GM21619 (cell line): ENCODE results near the gene SLAIN2.
"Not testable (repeated sequence)": the region's sequence is repeated elsewhere in the genome, so short reads cannot be mapped to it uniquely, and the experiment has no call there.

Source experiments
- ATAC-seq: cut with Tn5 transposase; IDR thresholded peaks from one replicate; pipeline ENCODE4 v1.9.1; 2021; ENCODE audit not compliant: unreplicated experiment

SLAIN2 gene

GRCh38 chr4:48340965-48341775, at the start of gene SLAIN2:
Gene SLAIN2, plus strand, starts transcription at chr4:48341529. Its CDS starts 211 bp downstream, at chr4:48341740.
- peak; percentile 87 for ATAC-seq

GRCh38 chr4:48292218-48292790, 49.0 kb upstream of the SLAIN2 start:
- not testable (repeated sequence) for ATAC-seq

GRCh38 chr4:48295116-48295515, 46.2 kb upstream of the SLAIN2 start:
- ATAC-seq: no peak

GRCh38 chr4:48296365-48296764, 45.0 kb upstream of the SLAIN2 start:
- ATAC-seq: peak; percentile 90

- ATAC-seq: no peak
These were observed 44.0 kb upstream of the SLAIN2 start for GRCh38 chr4:48297256-48297846.

GRCh38 chr4:48299560-48299959, 41.8 kb upstream of the SLAIN2 start:
- no peak for ATAC-seq

- ATAC-seq: no peak
These were observed 41.3 kb upstream of the SLAIN2 start for GRCh38 chr4:48300004-48300403.

- no peak for ATAC-seq
These were observed 35.8 kb upstream of the SLAIN2 start for GRCh38 chr4:48305508-48305907.

- peak; percentile 75 for ATAC-seq
These were observed 33.8 kb upstream of the SLAIN2 start for GRCh38 chr4:48307528-48307927.

- no peak for ATAC-seq
These were observed 32.4 kb upstream of the SLAIN2 start for GRCh38 chr4:48308901-48309300.

- no peak for ATAC-seq
These were observed 29.4 kb upstream of the SLAIN2 start for GRCh38 chr4:48311896-48312295.

GRCh38 chr4:48314746-48315145, 26.6 kb upstream of the SLAIN2 start:
- not testable (repeated sequence) for ATAC-seq

- ATAC-seq: peak; percentile 77
These were observed 25.4 kb upstream of the SLAIN2 start for GRCh38 chr4:48315728-48316630.

- ATAC-seq: no peak
These were observed 20.0 kb upstream of the SLAIN2 start for GRCh38 chr4:48321312-48321711.

- ATAC-seq: no peak
These were observed 19.3 kb upstream of the SLAIN2 start for GRCh38 chr4:48322063-48322462.

GRCh38 chr4:48324281-48324680, 17.0 kb upstream of the SLAIN2 start:
- no peak for ATAC-seq

GRCh38 chr4:48329193-48329592, 12.1 kb upstream of the SLAIN2 start:
- ATAC-seq: no peak

- no peak for ATAC-seq
These were observed 11.4 kb upstream of the SLAIN2 start for GRCh38 chr4:48329976-48330375.

GRCh38 chr4:48331577-48332330, 9.6 kb upstream of the SLAIN2 start:
- ATAC-seq: no peak

- no peak for ATAC-seq
These were observed 8.7 kb upstream of the SLAIN2 start for GRCh38 chr4:48332661-48333060.
